Smooth muscle cell (in vitro differentiated cells): ENCODE measurements around the gene SF1. TPM values are rescaled to one million over a fixed set of nuclear protein-coding genes. Genes with fewer than 3 reads are reported as not detected.
A peak's percentile ranks its signal among the peaks of the same experiment; 100 is the strongest.

Source experiments
- DNase-seq: peaks from one replicate; lab custom pipeline; 2025; ENCODE audit not compliant: unreplicated experiment; lab: John Stamatoyannopoulos, UW
- H2AFZ ChIP-seq: fragments of 200-600 bp; sonication (generic); 2 replicates; pipeline ENCODE4 v1.6.0; 2016; ENCODE audit warnings: antibody characterized with exemption, low read depth, mild to moderate bottlenecking
- H3F3A ChIP-seq: fragments of 200-600 bp; sonication (generic); 2 replicates; pipeline ENCODE4 v1.6.0; 2017; ENCODE audit warnings: antibody characterized with exemption, low read depth
- H3K27ac ChIP-seq: fragments of 200-600 bp; sonication (generic); 2 replicates; pipeline ENCODE4 v1.5.1; 2016; ENCODE audit warnings: low read depth, mild to moderate bottlenecking
- H3K27me3 ChIP-seq: fragments of 200-600 bp; sonication (generic); 2 replicates; pipeline ENCODE4 v1.6.1; 2016; ENCODE audit warnings: low read depth, mild to moderate bottlenecking
- H3K36me3 ChIP-seq: fragments of 200-600 bp; sonication (generic); 2 replicates; pipeline ENCODE4 v1.5.1; 2016; ENCODE audit warnings: low read depth
- H3K4me1 ChIP-seq: fragments of 200-600 bp; sonication (generic); 2 replicates; pipeline ENCODE4 v1.5.1; 2016; ENCODE audit warnings: low read depth
- H3K4me2 ChIP-seq: fragments of 200-600 bp; sonication (generic); 2 replicates; pipeline ENCODE4 v1.6.0; 2016; ENCODE audit warnings: mild to moderate bottlenecking
- H3K4me3 ChIP-seq: fragments of 200-600 bp; sonication (generic); 2 replicates; pipeline ENCODE4 v1.5.1; 2016; ENCODE audit warnings: mild to moderate bottlenecking
- H3K79me2 ChIP-seq: fragments of 200-600 bp; sonication (generic); 2 replicates; pipeline ENCODE4 v1.6.0; 2016; ENCODE audit warnings: low read depth, mild to moderate bottlenecking
- H3K9ac ChIP-seq: fragments of 200-600 bp; sonication (generic); 2 replicates; pipeline ENCODE4 v1.6.0; 2016; ENCODE audit warnings: low read depth
- H3K9me3 ChIP-seq: fragments of 200-600 bp; sonication (generic); replicated peaks from 2 replicates; pipeline ENCODE4 v1.5.1; 2016; ENCODE audit warnings: low read depth
- H4K20me1 ChIP-seq: fragments of 200-600 bp; sonication (generic); 2 replicates; pipeline ENCODE4 v1.6.0; 2016; ENCODE audit warnings: low read depth
- CTCF ChIP-seq: fragments of 200-600 bp; sonication (generic); IDR thresholded peaks from 2 replicates; pipeline ENCODE4 v1.5.1; 2017; ENCODE audit warnings: borderline replicate concordance, mild to moderate bottlenecking, antibody characterized with exemption; ENCODE audit not compliant: insufficient read depth, poor library complexity, severe bottlenecking
- WGBS: methylation state at CpG from one replicate; pipeline ENCODE4 v1.1.7; 2016; ENCODE audit warnings: low lambda C conversion rate; 5-methylcytosine and 5-hydroxymethylcytosine counted together
- polyA plus RNA-seq: library from polyadenylated mRNA; unstranded; fragments of >200 nt; fragmentation: Nextera tagmentation; extraction: Ambion mirVana; gene quantifications from 2 replicates; pipeline ENCODE4 v1.2.1, GENCODE V29; 2016
- total RNA-seq: library from RNA; depleted of rRNA; stranded (reverse); fragments of >200 nt; gene quantifications from 2 replicates; pipeline ENCODE4 v1.2.3, GENCODE V29; 2014

The SF1 gene
- total and polyA plus RNA-seq, 2 experiments from 2014 or later: 84.2 to 115 TPM

GRCh38 chr11:64814712-64815187, 36.4 kb upstream of the SF1 start:
- Histone ChIP-seq H3K79me2 (no peaks in the 10 kb centered on the region), H3F3A (no peaks in the 10 kb centered on the region), H3K27ac (no peak overlapping the region), H3K4me1 (peaks cover under 1% of the 10 kb centered on the region), H3K9ac (no peak overlapping the region), H3K4me3 (no peak overlapping the region), H2AFZ (no peak overlapping the region), H3K9me3 (no peaks in the 10 kb centered on the region), H3K4me2 (no peak overlapping the region), H3K27me3 (no peaks in the 10 kb centered on the region), H3K36me3 (no peaks in the 10 kb centered on the region), H4K20me1 (no peaks in the 10 kb centered on the region)
- TF ChIP-seq CTCF: no peak
- DNase-seq: no peak
- WGBS: 60% methylated on average over 7 of the region's 7 CpGs

GRCh38 chr11:64813826-64814225, 35.5 kb upstream of the SF1 start:
- Histone ChIP-seq H3K27me3 (no peaks in the 10 kb centered on the region), H2AFZ (no peak overlapping the region), H3K9me3 (no peaks in the 10 kb centered on the region), H3K4me2 (no peak overlapping the region), H3K79me2 (no peaks in the 10 kb centered on the region), H4K20me1 (no peaks in the 10 kb centered on the region), H3K4me3 (no peak overlapping the region), H3K36me3 (no peaks in the 10 kb centered on the region), H3K4me1 (peaks cover 6% of the 10 kb centered on the region), H3F3A (no peaks in the 10 kb centered on the region), H3K27ac (no peak overlapping the region), H3K9ac (no peak overlapping the region)
- TF ChIP-seq CTCF: no peak
- 96% methylated on average over 5 of the region's 5 CpGs for WGBS
- DNase-seq: no peak

DNA sequence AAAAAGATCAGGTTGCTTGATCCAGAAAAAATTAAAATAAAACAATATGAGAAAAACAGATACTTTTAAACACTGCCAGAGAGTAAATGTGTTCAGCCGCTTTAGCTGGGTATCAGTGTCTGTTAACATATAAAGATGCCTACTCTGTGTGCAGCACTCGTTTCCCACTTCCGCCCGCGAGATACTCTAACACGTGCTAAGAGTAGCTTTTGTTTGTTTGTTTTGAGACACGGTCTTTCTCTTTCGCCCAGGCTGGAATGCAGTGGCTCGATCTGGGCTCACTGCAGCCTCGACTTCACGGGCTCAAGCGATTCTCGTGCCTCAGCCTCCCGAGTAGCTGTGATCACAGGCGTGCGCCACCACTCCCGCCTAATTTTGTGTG, 32.5 kb upstream of the SF1 start:
- H3K4me3 ChIP-seq: peak overlapping the region; percentile 85
- TF ChIP-seq CTCF: no peak
- no peaks in the 10 kb centered on the region for H3K79me2 ChIP-seq
- H3K36me3 ChIP-seq: no peaks in the 10 kb centered on the region
- no peak for DNase-seq
- peak overlapping the region; percentile 90 for H2AFZ ChIP-seq
- no peak overlapping the region for H3K9ac ChIP-seq
- WGBS: 52% methylated on average over 17 of the region's 17 CpGs
- H3K27ac ChIP-seq: no peak overlapping the region
- no peaks in the 10 kb centered on the region for H3K27me3 ChIP-seq
- peaks cover 3% of the 10 kb centered on the region for H4K20me1 ChIP-seq
- H3K4me1 ChIP-seq: peaks cover 6% of the 10 kb centered on the region
- H3K9me3 ChIP-seq: no peaks in the 10 kb centered on the region
- H3F3A ChIP-seq: no peaks in the 10 kb centered on the region
- peak overlapping the region; percentile 94 for H3K4me2 ChIP-seq

DNA sequence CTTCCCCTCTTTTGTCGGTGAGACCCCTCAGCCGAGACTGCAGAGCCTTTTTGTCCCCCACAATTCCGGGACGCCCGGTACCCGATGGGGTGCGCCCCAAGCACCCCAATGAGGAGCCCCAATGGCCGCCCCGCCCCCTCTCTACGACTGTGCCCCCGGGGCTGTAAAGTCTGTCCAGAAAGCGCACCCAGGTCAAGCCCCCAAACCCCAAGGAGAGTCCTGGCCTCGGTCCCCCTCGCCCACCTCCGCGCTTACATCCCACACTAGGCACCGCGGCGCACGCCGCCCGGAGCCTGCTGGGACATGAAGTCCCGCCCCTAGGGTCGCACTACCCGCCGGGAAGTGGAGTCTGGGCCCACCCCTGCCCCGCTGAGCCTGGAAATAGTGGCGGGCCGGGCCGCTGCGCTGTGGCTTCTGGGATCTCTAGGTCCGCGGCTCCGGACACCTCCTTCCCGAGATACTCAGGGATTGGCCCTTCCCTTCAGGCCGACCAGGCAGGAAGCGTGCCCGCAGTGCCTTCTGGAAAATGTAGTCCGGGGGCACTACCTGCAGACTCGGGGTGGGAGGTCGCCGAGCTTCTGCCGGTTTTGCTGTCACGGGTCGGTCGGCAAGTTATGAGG, 32.0 kb upstream of the SF1 start, which contains the start of gene MEN1:
MEN1 (minus strand) TSS at position 281 of the 620 bp plus-strand sequence. CDS start 442 bp downstream, outside the sequence.
- H2AFZ ChIP-seq: peak within 1 kb of the TSS; percentile 90
- H3K9ac ChIP-seq: peak within 1 kb of the TSS; percentile 31
- WGBS: under 1% methylated on average over 42 of the region's 46 CpGs
- H3K4me2 ChIP-seq: peak within 1 kb of the TSS; percentile 94
- H4K20me1 ChIP-seq: peaks cover 3% of the 10 kb centered on the region
- H3K79me2 ChIP-seq: no peaks in the 10 kb centered on the region
- no peaks in the 10 kb centered on the region for H3K9me3 ChIP-seq
- H3K36me3 ChIP-seq: no peaks in the 10 kb centered on the region
- H3K27ac ChIP-seq: no peak within 1 kb of the TSS
- H3K27me3 ChIP-seq: no peaks in the 10 kb centered on the region
- TF ChIP-seq CTCF: no peak
- DNase-seq: peak; percentile 79
- peak within 1 kb of the TSS; percentile 85 for H3K4me3 ChIP-seq
- no peaks in the 10 kb centered on the region for H3F3A ChIP-seq
- peaks cover 6% of the 10 kb centered on the region for H3K4me1 ChIP-seq
